ENCODE data around the gene SOCS3. TPM values are rescaled to one million over a fixed set of nuclear protein-coding genes. Genes with fewer than 3 reads are reported as not detected.

Gene SOCS3
- polyA plus RNA-seq, 2 donors, result 6.6 to 20.1 TPM

DNA sequence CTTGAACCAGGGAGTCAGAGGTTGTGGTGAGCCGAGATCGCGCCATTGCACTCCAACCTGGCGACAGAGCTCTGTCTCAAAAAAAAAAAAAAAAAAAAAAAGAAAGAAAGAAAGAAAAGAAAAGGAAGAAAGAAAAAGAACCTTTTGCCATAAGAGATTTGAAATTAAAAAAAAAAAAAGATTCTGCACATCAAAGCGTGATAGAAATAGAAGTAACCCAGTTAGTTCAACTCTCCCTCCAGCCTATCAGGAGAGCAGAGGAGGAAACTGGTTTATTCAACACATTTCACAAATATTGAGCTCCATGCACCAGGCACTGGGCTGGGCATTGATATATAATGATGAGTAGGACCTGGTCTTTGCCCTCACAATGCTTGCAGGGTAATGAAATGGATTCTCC lies 2.4 kb upstream of the SOCS3 start:
- Histone ChIP-seq H3K27me3 (ENCODE audit: control insufficient read depth in 1 of 2, insufficient read depth in 2 of 2, low read length in 2 of 2) (no peaks in the 10 kb centered on the region), H3K36me3 (ENCODE audit: control insufficient read depth in 2 of 2, insufficient read depth in 2 of 2, low read length in 1 of 2) (peaks cover 2 to 3% of the 10 kb centered on the region in 2 donors), H3K4me3 (ENCODE audit: low read depth in 1 of 2, low read length in 2 of 2) (no peak overlapping the region), H3K4me1 (ENCODE audit: control insufficient read depth in 2 of 2, insufficient read depth in 2 of 2, low read length in 1 of 2) (peaks cover 0 to 21% of the 10 kb centered on the region in 2 donors), H3K9me3 (ENCODE audit: control insufficient read depth in 2 of 2, insufficient read depth in 1 of 2, low read depth in 1 of 2, low read length in 1 of 2) (no peaks in the 10 kb centered on the region), H3K27ac (ENCODE audit: low read depth in 2 of 2, low read length in 1 of 2) (no peak overlapping the region)
- 94 to 98% methylated on average over 5 of the region's 5 CpGs for WGBS, 2 donors

DNA sequence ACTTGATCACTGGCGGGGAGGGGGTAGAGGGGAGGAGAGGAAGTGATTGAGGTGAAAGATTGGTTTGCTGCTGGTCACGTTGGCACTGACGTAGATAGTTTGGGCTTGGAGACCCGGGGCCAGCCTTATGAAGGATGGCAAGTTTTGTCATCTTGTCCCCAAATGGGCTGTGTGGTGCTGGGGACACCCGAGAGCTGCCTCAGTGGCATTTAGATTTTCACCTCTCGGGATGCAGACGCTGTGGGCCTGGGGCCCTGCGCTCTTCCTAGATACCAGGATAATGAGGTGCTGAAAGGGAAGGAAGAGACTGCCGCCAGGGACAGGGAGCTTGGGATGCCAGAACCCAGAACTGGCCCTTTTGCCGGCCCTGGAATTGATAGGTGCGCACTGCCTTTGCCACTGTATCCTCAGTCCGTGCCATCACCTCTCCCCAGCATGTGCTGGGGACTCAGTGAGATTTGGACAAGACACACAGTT lies 1.4 kb upstream of the SOCS3 start:
- no peaks in the 10 kb centered on the region for H3K9me3 ChIP-seq (ENCODE audit: control insufficient read depth in 2 of 2, insufficient read depth in 1 of 2, low read depth in 1 of 2, low read length in 1 of 2)
- no peak overlapping the region for H3K4me3 ChIP-seq (ENCODE audit: low read depth in 1 of 2, low read length in 2 of 2)
- WGBS, 2 donors, result 66% methylated on average over 12 of the region's 12 CpGs
- H3K27me3 ChIP-seq (ENCODE audit: control insufficient read depth in 1 of 2, insufficient read depth in 2 of 2, low read length in 2 of 2), result no peaks in the 10 kb centered on the region
- H3K36me3 ChIP-seq (ENCODE audit: control insufficient read depth in 2 of 2, insufficient read depth in 2 of 2, low read length in 1 of 2), result peaks cover 2 to 3% of the 10 kb centered on the region in 2 donors
- H3K27ac ChIP-seq (ENCODE audit: low read depth in 2 of 2, low read length in 1 of 2), result peak overlapping the region in 1 of 2 donors; percentile 40
- peaks cover 0 to 21% of the 10 kb centered on the region in 2 donors for H3K4me1 ChIP-seq (ENCODE audit: control insufficient read depth in 2 of 2, insufficient read depth in 2 of 2, low read length in 1 of 2)

- no peaks in the 10 kb centered on the region for H3K27me3 ChIP-seq (ENCODE audit: control insufficient read depth in 1 of 2, insufficient read depth in 2 of 2, low read length in 2 of 2)
- peak overlapping the region; percentile 46 to 69 for H3K4me3 ChIP-seq (ENCODE audit: low read depth in 1 of 2, low read length in 2 of 2)
- H3K27ac ChIP-seq (ENCODE audit: low read depth in 2 of 2, low read length in 1 of 2), result peak overlapping the region; percentile 89 to 92
- H3K4me1 ChIP-seq (ENCODE audit: control insufficient read depth in 2 of 2, insufficient read depth in 2 of 2, low read length in 1 of 2), result peaks cover 0 to 24% of the 10 kb centered on the region in 2 donors
- WGBS, 2 donors, result 2 to 3% methylated on average over 44 to 49 of the region's 49 CpGs
- H3K36me3 ChIP-seq (ENCODE audit: control insufficient read depth in 2 of 2, insufficient read depth in 2 of 2, low read length in 1 of 2), result peaks cover 2 to 3% of the 10 kb centered on the region in 2 donors
- H3K9me3 ChIP-seq (ENCODE audit: control insufficient read depth in 2 of 2, insufficient read depth in 1 of 2, low read depth in 1 of 2, low read length in 1 of 2), result no peaks in the 10 kb centered on the region
Observed at GRCh38 chr17:78360371-78361224, 721 bp upstream of the SOCS3 start.

GRCh38 chr17:78359321-78359996 lies 418 bp downstream of the SOCS3 start:
- H3K4me3 ChIP-seq (ENCODE audit: low read depth in 1 of 2, low read length in 2 of 2), result peak overlapping the region; percentile 69 to 73
- H3K36me3 ChIP-seq (ENCODE audit: control insufficient read depth in 2 of 2, insufficient read depth in 2 of 2, low read length in 1 of 2), result peaks cover 2 to 3% of the 10 kb centered on the region in 2 donors
- 0% methylated on average over 50 to 70 of the region's 70 CpGs for WGBS, 2 donors
- H3K27me3 ChIP-seq (ENCODE audit: control insufficient read depth in 1 of 2, insufficient read depth in 2 of 2, low read length in 2 of 2), result no peaks in the 10 kb centered on the region
- H3K27ac ChIP-seq (ENCODE audit: low read depth in 2 of 2, low read length in 1 of 2), result peak overlapping the region; percentile 76 to 92
- H3K9me3 ChIP-seq (ENCODE audit: control insufficient read depth in 2 of 2, insufficient read depth in 1 of 2, low read depth in 1 of 2, low read length in 1 of 2), result no peaks in the 10 kb centered on the region
- peaks cover 0 to 24% of the 10 kb centered on the region in 2 donors for H3K4me1 ChIP-seq (ENCODE audit: control insufficient read depth in 2 of 2, insufficient read depth in 2 of 2, low read length in 1 of 2)

DNA sequence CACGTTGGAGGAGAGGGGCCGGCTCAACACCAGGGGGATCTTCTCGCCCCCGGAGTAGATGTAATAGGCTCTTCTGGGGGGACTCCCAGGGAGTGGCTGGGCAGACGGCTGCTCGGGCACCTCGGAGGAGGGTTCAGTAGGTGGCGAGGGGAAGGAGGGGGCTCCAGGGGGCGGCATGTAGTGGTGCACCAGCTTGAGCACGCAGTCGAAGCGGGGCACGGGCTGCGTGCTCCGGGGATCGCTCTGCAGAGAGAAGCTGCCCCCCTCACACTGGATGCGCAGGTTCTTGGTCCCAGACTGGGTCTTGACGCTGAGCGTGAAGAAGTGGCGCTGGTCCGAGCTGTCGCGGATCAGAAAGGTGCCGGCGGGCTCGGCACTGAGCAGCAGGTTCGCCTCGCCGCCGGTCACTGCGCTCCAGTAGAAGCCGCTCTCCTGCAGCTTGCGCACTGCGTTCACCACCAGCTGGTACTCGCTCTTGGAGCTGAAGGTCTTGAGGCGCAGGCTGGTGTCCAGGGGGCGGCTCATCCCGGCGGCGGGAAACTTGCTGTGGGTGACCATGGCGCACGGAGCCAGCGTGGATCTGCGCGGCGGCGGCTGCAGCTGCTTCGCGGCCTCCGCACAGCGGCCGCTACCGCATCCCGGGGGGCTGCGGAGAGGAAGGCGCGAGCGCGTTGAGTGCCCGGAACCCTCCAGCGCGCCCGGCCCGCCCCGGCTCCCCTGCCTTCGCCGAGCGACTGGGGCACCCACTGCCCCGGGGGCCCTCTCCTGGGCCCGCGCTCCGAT lies 1.1 kb downstream of the SOCS3 start:
- Histone ChIP-seq H3K9me3 (ENCODE audit: control insufficient read depth in 2 of 2, insufficient read depth in 1 of 2, low read depth in 1 of 2, low read length in 1 of 2) (no peaks in the 10 kb centered on the region), H3K4me3 (ENCODE audit: low read depth in 1 of 2, low read length in 2 of 2) (peak overlapping the region; percentile 69 to 73), H3K27me3 (ENCODE audit: control insufficient read depth in 1 of 2, insufficient read depth in 2 of 2, low read length in 2 of 2) (no peaks in the 10 kb centered on the region), H3K36me3 (ENCODE audit: control insufficient read depth in 2 of 2, insufficient read depth in 2 of 2, low read length in 1 of 2) (peaks cover 2 to 3% of the 10 kb centered on the region in 2 donors), H3K27ac (ENCODE audit: low read depth in 2 of 2, low read length in 1 of 2) (peak overlapping the region; percentile 76 to 92), H3K4me1 (ENCODE audit: control insufficient read depth in 2 of 2, insufficient read depth in 2 of 2, low read length in 1 of 2) (peaks cover 0 to 24% of the 10 kb centered on the region in 2 donors)
- 10 to 17% methylated on average over 66 to 72 of the region's 72 CpGs for WGBS, 2 donors

DNA sequence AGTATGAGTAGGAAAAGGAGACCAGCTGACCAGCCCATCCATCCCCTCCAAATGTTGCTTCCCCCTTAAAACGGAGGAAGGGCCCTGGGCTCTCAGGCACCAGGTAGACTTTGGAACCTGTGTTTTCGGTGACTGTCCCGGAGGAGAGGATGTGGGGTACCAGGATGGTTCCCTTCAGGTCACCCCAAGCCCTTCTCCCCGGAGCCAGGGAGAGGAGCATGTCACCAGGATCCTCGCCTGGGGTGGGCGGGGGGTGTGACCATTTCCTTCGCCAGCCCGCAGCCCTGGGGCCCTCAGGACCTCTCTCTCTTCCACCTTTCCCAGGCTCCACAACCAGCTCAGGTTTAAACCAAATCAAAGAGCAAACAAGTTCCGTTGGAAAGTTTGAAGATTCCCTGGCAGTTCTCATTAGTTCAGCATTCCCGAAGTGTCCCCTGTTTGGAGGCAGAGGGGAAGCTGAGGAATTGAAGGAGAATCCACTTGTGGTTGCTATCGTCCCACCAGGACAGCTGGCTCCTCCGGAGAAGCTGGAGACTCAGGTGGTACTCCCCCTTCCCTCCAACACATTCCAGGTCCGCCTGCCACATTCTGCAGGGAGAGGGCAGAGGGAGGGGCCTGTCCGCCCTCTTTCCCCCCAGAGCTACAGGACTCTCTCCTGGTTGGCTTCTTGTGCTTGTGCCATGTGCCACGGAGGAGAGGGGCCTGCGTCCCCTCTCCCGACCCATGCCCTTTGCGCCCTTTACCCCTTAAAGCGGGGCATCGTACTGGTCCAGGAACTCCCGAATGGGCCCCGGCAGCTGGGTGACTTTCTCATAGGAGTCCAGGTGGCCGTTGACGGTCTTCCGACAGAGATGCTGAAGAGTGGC lies 2.0 kb downstream of the SOCS3 start:
- H3K27ac ChIP-seq (ENCODE audit: low read depth in 2 of 2, low read length in 1 of 2), result peak overlapping the region; percentile 18 to 20
- peaks cover 2 to 3% of the 10 kb centered on the region in 2 donors for H3K36me3 ChIP-seq (ENCODE audit: control insufficient read depth in 2 of 2, insufficient read depth in 2 of 2, low read length in 1 of 2)
- WGBS, 2 donors, result 61 to 69% methylated on average over 24 to 25 of the region's 25 CpGs
- no peaks in the 10 kb centered on the region for H3K27me3 ChIP-seq (ENCODE audit: control insufficient read depth in 1 of 2, insufficient read depth in 2 of 2, low read length in 2 of 2)
- peaks cover 0 to 24% of the 10 kb centered on the region in 2 donors for H3K4me1 ChIP-seq (ENCODE audit: control insufficient read depth in 2 of 2, insufficient read depth in 2 of 2, low read length in 1 of 2)
- no peaks in the 10 kb centered on the region for H3K9me3 ChIP-seq (ENCODE audit: control insufficient read depth in 2 of 2, insufficient read depth in 1 of 2, low read depth in 1 of 2, low read length in 1 of 2)
- peak overlapping the region; percentile 69 to 73 for H3K4me3 ChIP-seq (ENCODE audit: low read depth in 1 of 2, low read length in 2 of 2)

GRCh38 chr17:78357177-78357586 lies 2.7 kb downstream of the SOCS3 start:
- Histone ChIP-seq H3K4me3 (ENCODE audit: low read depth in 1 of 2, low read length in 2 of 2) (peak overlapping the region; percentile 10 to 69), H3K4me1 (ENCODE audit: control insufficient read depth in 2 of 2, insufficient read depth in 2 of 2, low read length in 1 of 2) (peaks cover 0 to 29% of the 10 kb centered on the region in 2 donors), H3K36me3 (ENCODE audit: control insufficient read depth in 2 of 2, insufficient read depth in 2 of 2, low read length in 1 of 2) (peaks cover 2 to 3% of the 10 kb centered on the region in 2 donors), H3K27me3 (ENCODE audit: control insufficient read depth in 1 of 2, insufficient read depth in 2 of 2, low read length in 2 of 2) (no peaks in the 10 kb centered on the region), H3K27ac (ENCODE audit: low read depth in 2 of 2, low read length in 1 of 2) (peak overlapping the region; percentile 19 to 35), H3K9me3 (ENCODE audit: control insufficient read depth in 2 of 2, insufficient read depth in 1 of 2, low read depth in 1 of 2, low read length in 1 of 2) (no peaks in the 10 kb centered on the region)
- 53 to 56% methylated on average over 7 of the region's 7 CpGs for WGBS, 2 donors

DNA sequence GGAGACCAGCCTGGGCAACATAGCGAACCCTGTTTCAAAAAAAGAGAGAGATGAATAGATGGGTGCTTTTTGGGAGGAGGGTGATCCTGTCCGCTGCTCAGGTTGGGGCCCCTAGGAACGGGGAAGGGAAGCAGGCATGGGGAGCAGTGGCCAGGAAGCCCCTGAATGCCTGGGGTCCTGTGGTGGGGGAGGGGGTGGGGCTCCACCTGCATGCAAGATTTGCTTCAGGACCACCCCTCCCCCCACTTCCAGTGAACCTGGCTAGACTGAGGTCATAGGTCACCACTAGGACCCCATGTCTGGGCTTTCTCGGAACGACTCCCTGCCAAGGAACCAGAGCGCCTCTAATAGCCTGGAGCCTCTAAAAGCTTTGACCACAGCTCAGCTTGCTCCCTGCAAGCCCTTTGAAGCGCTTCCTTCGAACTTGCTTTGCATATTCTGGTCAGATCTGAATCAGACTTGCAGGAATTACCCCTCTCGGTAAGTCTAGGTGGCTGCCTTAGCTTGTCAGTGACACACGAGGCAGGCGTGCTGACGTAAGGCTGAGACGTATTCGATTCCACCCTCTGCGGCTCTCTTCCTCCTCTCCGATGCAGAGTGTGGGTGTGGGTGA lies 3.7 kb downstream of the SOCS3 start:
- Histone ChIP-seq H3K9me3 (ENCODE audit: control insufficient read depth in 2 of 2, insufficient read depth in 1 of 2, low read depth in 1 of 2, low read length in 1 of 2) (no peaks in the 10 kb centered on the region), H3K36me3 (ENCODE audit: control insufficient read depth in 2 of 2, insufficient read depth in 2 of 2, low read length in 1 of 2) (peaks cover 2 to 3% of the 10 kb centered on the region in 2 donors), H3K4me3 (ENCODE audit: low read depth in 1 of 2, low read length in 2 of 2) (peak overlapping the region in 1 of 2 donors; percentile 8), H3K27ac (ENCODE audit: low read depth in 2 of 2, low read length in 1 of 2) (peak overlapping the region; percentile 53 to 60), H3K27me3 (ENCODE audit: control insufficient read depth in 1 of 2, insufficient read depth in 2 of 2, low read length in 2 of 2) (no peaks in the 10 kb centered on the region), H3K4me1 (ENCODE audit: control insufficient read depth in 2 of 2, insufficient read depth in 2 of 2, low read length in 1 of 2) (peaks cover 2 to 37% of the 10 kb centered on the region in 2 donors)
- 36% methylated on average over 15 to 16 of the region's 16 CpGs for WGBS, 2 donors
